Mesendoderm (in vitro differentiated cells): ENCODE data around the gene CASP1.
A peak's percentile ranks its signal among the peaks of the same experiment; 100 is the strongest.

Experiments
- DNase-seq: peaks from one replicate; pipeline ENCODE4 v3.0.0; 2013
- H2AK5ac ChIP-seq: 2 replicates; pipeline ENCODE4 v1.6.1; 2013; ENCODE audit warnings: low read length, inconsistent platforms
- H2BK120ac ChIP-seq: 2 replicates; pipeline ENCODE4 v1.6.1; 2013; ENCODE audit warnings: low read depth, mild to moderate bottlenecking, low read length, moderate library complexity, mixed read lengths
- H2BK15ac ChIP-seq: replicated peaks from 2 replicates; pipeline ENCODE4 v1.6.1; 2013; ENCODE audit warnings: low read depth, mild to moderate bottlenecking, moderate library complexity
- H2BK5ac ChIP-seq: 2 replicates; pipeline ENCODE4 v1.6.1; 2013; ENCODE audit warnings: low read length, inconsistent platforms
- H3K18ac ChIP-seq: 2 replicates; pipeline ENCODE4 v1.6.1; 2013; ENCODE audit warnings: mild to moderate bottlenecking, low read length, mixed read lengths
- H3K23ac ChIP-seq: one replicate; pipeline ENCODE4 v1.6.1; 2013; ENCODE audit warnings: low read length
- H3K27ac ChIP-seq: 2 replicates; pipeline ENCODE4 v1.5.1; 2013; ENCODE audit warnings: low read depth, mild to moderate bottlenecking, inconsistent platforms, low read length, moderate library complexity
- H3K27me3 ChIP-seq: 2 replicates; pipeline ENCODE4 v1.6.1; 2013; ENCODE audit warnings: low read length, control low read depth, mild to moderate bottlenecking, inconsistent platforms; ENCODE audit not compliant: insufficient read depth, poor library complexity
- H3K36me3 ChIP-seq: 2 replicates; pipeline ENCODE4 v1.6.1; 2013; ENCODE audit warnings: low read length, inconsistent platforms; ENCODE audit not compliant: control insufficient read depth, insufficient read depth
- H3K4ac ChIP-seq: one replicate; pipeline ENCODE4 v1.6.1; 2013; ENCODE audit warnings: low read depth, mild to moderate bottlenecking, low read length, moderate library complexity
- H3K4me1 ChIP-seq: 2 replicates; pipeline ENCODE4 v1.6.1; 2013; ENCODE audit warnings: low read depth, low read length, inconsistent platforms; ENCODE audit not compliant: control insufficient read depth
- H3K4me2 ChIP-seq: 2 replicates; pipeline ENCODE4 v1.6.1; 2013; ENCODE audit warnings: low read length
- H3K4me3 ChIP-seq: 2 replicates; pipeline ENCODE4 v1.5.1; 2013; ENCODE audit warnings: mild to moderate bottlenecking, low read length
- H3K56ac ChIP-seq: one replicate; pipeline ENCODE4 v1.6.1; 2013; ENCODE audit warnings: low read length
- H3K79me1 ChIP-seq: 2 replicates; pipeline ENCODE4 v1.6.1; 2013; ENCODE audit warnings: low read length, inconsistent platforms
- H3K79me2 ChIP-seq: 2 replicates; pipeline ENCODE4 v1.6.1; 2013; ENCODE audit warnings: mild to moderate bottlenecking, low read length; ENCODE audit not compliant: control insufficient read depth, insufficient read depth
- H3K9ac ChIP-seq: 2 replicates; pipeline ENCODE4 v1.6.1; 2013; ENCODE audit warnings: low read length, inconsistent platforms
- H4K5ac ChIP-seq: one replicate; pipeline ENCODE4 v1.6.1; 2013; ENCODE audit warnings: low read length
- H4K8ac ChIP-seq: one replicate; pipeline ENCODE4 v1.6.1; 2013; ENCODE audit warnings: low read depth, mild to moderate bottlenecking, control low read depth, low read length, moderate library complexity
- WGBS: extraction: QIAGEN DNeasy Blood & Tissue Kit; methylation state at CpG from one replicate; pipeline ENCODE4 v1.1.7; 2013; ENCODE audit warnings: low lambda C conversion rate, missing lambda C conversion rate; ENCODE audit not compliant: insufficient coverage; ENCODE audit errors: extremely low coverage; 5-methylcytosine and 5-hydroxymethylcytosine counted together

The CASP1 gene

GRCh38 chr11:105027678-105028077 is 7.3 kb downstream of the CASP1 start:
- H2BK15ac ChIP-seq, result no peak overlapping the region
- no peak overlapping the region for H2BK5ac ChIP-seq
- no peaks in the 10 kb centered on the region for H3K79me1 ChIP-seq
- H3K36me3 ChIP-seq, result no peaks in the 10 kb centered on the region
- no peaks in the 10 kb centered on the region for H3K79me2 ChIP-seq
- H4K5ac ChIP-seq, result no peak overlapping the region
- no peak overlapping the region for H4K8ac ChIP-seq
- H3K4me3 ChIP-seq, result no peak overlapping the region
- no peak overlapping the region for H3K27ac ChIP-seq
- no peaks in the 10 kb centered on the region for H3K4me1 ChIP-seq
- H3K4ac ChIP-seq, result no peak overlapping the region
- no peak for DNase-seq
- H3K23ac ChIP-seq, result no peak overlapping the region
- H3K4me2 ChIP-seq, result no peak overlapping the region
- no peak overlapping the region for H3K9ac ChIP-seq
- H3K18ac ChIP-seq, result no peak overlapping the region
- no CpG with 5 or more reads among the region's 3 CpGs for WGBS
- H3K56ac ChIP-seq, result no peak overlapping the region
- no peak overlapping the region for H2AK5ac ChIP-seq
- no peaks in the 10 kb centered on the region for H3K27me3 ChIP-seq
- H2BK120ac ChIP-seq, result no peak overlapping the region

GRCh38 chr11:105024394-105024793 is 10.6 kb downstream of the CASP1 start:
- no peak overlapping the region for H4K5ac ChIP-seq
- whole genome bisulfite sequencing, result no CpG with 5 or more reads among the region's 1 CpG
- H4K8ac ChIP-seq, result no peak overlapping the region
- peak; percentile 36 for DNase-seq
- H3K79me2 ChIP-seq, result no peaks in the 10 kb centered on the region
- no peak overlapping the region for H2AK5ac ChIP-seq
- no peak overlapping the region for H2BK5ac ChIP-seq
- no peaks in the 10 kb centered on the region for H3K79me1 ChIP-seq
- H3K27ac ChIP-seq, result no peak overlapping the region
- H2BK15ac ChIP-seq, result no peak overlapping the region
- no peak overlapping the region for H2BK120ac ChIP-seq
- no peak overlapping the region for H3K4me3 ChIP-seq
- H3K4me2 ChIP-seq, result no peak overlapping the region
- H3K4me1 ChIP-seq, result no peaks in the 10 kb centered on the region
- no peak overlapping the region for H3K18ac ChIP-seq
- H3K9ac ChIP-seq, result no peak overlapping the region
- no peaks in the 10 kb centered on the region for H3K36me3 ChIP-seq
- no peak overlapping the region for H3K56ac ChIP-seq
- no peak overlapping the region for H3K23ac ChIP-seq
- no peak overlapping the region for H3K4ac ChIP-seq
- H3K27me3 ChIP-seq, result no peaks in the 10 kb centered on the region

GRCh38 chr11:105023003-105023402 is 11.9 kb downstream of the CASP1 start, which contains the start of gene CASP5:
TSS of gene CASP5 (minus strand) at chr11:105023168. CDS start at chr11:105023136, 32 bp downstream.
- no peak within 1 kb of the TSS for H3K4me3 ChIP-seq
- H2BK5ac ChIP-seq, result no peak within 1 kb of the TSS
- no peak within 1 kb of the TSS for H2BK120ac ChIP-seq
- H3K4me1 ChIP-seq, result no peaks in the 10 kb centered on the region
- H3K4ac ChIP-seq, result no peak within 1 kb of the TSS
- no peak within 1 kb of the TSS for H2BK15ac ChIP-seq
- no peak within 1 kb of the TSS for H3K9ac ChIP-seq
- no peak within 1 kb of the TSS for H4K5ac ChIP-seq
- no peak within 1 kb of the TSS for H3K4me2 ChIP-seq
- H2AK5ac ChIP-seq, result no peak within 1 kb of the TSS
- no peak within 1 kb of the TSS for H4K8ac ChIP-seq
- no peaks in the 10 kb centered on the region for H3K79me1 ChIP-seq
- H3K79me2 ChIP-seq, result no peaks in the 10 kb centered on the region
- H3K27ac ChIP-seq, result no peak within 1 kb of the TSS
- H3K23ac ChIP-seq, result no peak within 1 kb of the TSS
- no peak within 1 kb of the TSS for H3K56ac ChIP-seq
- H3K18ac ChIP-seq, result no peak within 1 kb of the TSS
- H3K27me3 ChIP-seq, result no peaks in the 10 kb centered on the region
- H3K36me3 ChIP-seq, result no peaks in the 10 kb centered on the region
- DNase-seq, result no peak

GRCh38 chr11:105022527-105022926 is 12.4 kb downstream of the CASP1 start:
- Histone ChIP-seq H3K79me2 (no peaks in the 10 kb centered on the region), H3K9ac (no peak overlapping the region), H2BK15ac (no peak overlapping the region), H2BK5ac (no peak overlapping the region), H3K4me2 (no peak overlapping the region), H3K79me1 (no peaks in the 10 kb centered on the region), H3K23ac (no peak overlapping the region), H3K4ac (no peak overlapping the region), H3K27me3 (no peaks in the 10 kb centered on the region), H3K18ac (no peak overlapping the region), H3K27ac (no peak overlapping the region), H2AK5ac (no peak overlapping the region), H3K56ac (no peak overlapping the region), H3K4me1 (no peaks in the 10 kb centered on the region), H3K4me3 (no peak overlapping the region), H4K5ac (no peak overlapping the region), H4K8ac (no peak overlapping the region), H2BK120ac (no peak overlapping the region), H3K36me3 (no peaks in the 10 kb centered on the region)
- no CpG with 5 or more reads among the region's 2 CpGs for WGBS
- no peak for DNase-seq

DNA sequence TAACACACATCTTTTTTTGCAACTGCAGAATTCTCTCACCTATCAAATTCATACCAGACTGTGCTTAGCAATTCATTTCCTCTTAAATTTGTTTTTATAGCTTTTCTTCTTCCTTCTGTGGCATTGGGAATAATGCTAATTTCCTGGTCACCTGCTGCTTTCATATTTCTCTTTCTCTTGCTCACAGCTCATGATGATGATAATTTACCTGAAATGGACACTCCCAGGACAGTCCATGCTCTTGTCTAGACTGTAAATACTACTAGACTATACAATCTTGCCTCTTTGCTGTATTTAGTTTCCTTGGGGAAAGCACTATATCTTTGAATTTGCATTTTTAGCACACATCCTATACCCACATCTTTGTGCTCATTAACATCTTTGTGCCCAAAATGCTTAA is 27.5 kb downstream of the CASP1 start:
- no peak for DNase-seq
- H2BK120ac ChIP-seq, result no peak overlapping the region
- H3K9ac ChIP-seq, result no peak overlapping the region
- no peak overlapping the region for H3K18ac ChIP-seq
- no peak overlapping the region for H3K4me2 ChIP-seq
- no peak overlapping the region for H3K27ac ChIP-seq
- H2BK5ac ChIP-seq, result no peak overlapping the region
- H4K5ac ChIP-seq, result no peak overlapping the region
- H3K4me1 ChIP-seq, result peaks cover 2% of the 10 kb centered on the region
- H3K36me3 ChIP-seq, result no peaks in the 10 kb centered on the region
- no peak overlapping the region for H3K4ac ChIP-seq
- H3K4me3 ChIP-seq, result no peak overlapping the region
- H3K79me1 ChIP-seq, result no peaks in the 10 kb centered on the region
- no peaks in the 10 kb centered on the region for H3K79me2 ChIP-seq
- H3K27me3 ChIP-seq, result no peaks in the 10 kb centered on the region
- no peak overlapping the region for H4K8ac ChIP-seq
- H3K23ac ChIP-seq, result no peak overlapping the region
- no peak overlapping the region for H2AK5ac ChIP-seq
- H2BK15ac ChIP-seq, result no peak overlapping the region
- no peak overlapping the region for H3K56ac ChIP-seq

- Histone ChIP-seq H4K8ac (no peak overlapping the region), H3K23ac (no peak overlapping the region), H3K4me2 (no peak overlapping the region), H3K27me3 (no peaks in the 10 kb centered on the region), H2BK120ac (no peak overlapping the region), H3K56ac (no peak overlapping the region), H3K4me1 (peaks cover 2% of the 10 kb centered on the region), H3K4ac (no peak overlapping the region), H2AK5ac (no peak overlapping the region), H3K4me3 (no peak overlapping the region), H3K79me1 (no peaks in the 10 kb centered on the region), H3K36me3 (no peaks in the 10 kb centered on the region), H2BK5ac (no peak overlapping the region), H3K9ac (no peak overlapping the region), H3K79me2 (no peaks in the 10 kb centered on the region), H2BK15ac (no peak overlapping the region), H4K5ac (no peak overlapping the region), H3K18ac (peak overlapping the region; percentile 14), H3K27ac (no peak overlapping the region)
- no CpG with 5 or more reads among the region's 3 CpGs for WGBS
- peak; percentile 10 for DNase-seq
These were observed 29.5 kb downstream of the CASP1 start for GRCh38 chr11:105005451-105005845.
